K562 (cell line): ENCODE data around the gene ZNF121. TPM values are rescaled to one million over a fixed set of nuclear protein-coding genes. Genes with fewer than 3 reads are reported as not detected.

Experiments used
- ATF1 ChIP-seq, 2 experiments: fragments of 450-650 bp in 1 of 2; IDR thresholded peaks; 2 replicates each; pipeline ENCODE4 v1.6.1; 2016; ENCODE audit warnings: missing compliant biosample characterization in 1 of 2, missing genetic modification characterization in 1 of 2
- EGR1 ChIP-seq: fragments of 450-650 bp; conservative IDR thresholded peaks from 2 replicates; pipeline ENCODE4 v1.6.1; 2017; ENCODE audit warnings: mild to moderate bottlenecking
- ESRRA ChIP-seq: fragments of 450-650 bp; IDR thresholded peaks from 2 replicates; pipeline ENCODE4 v1.6.1; 2014; ENCODE audit warnings: low read depth, mild to moderate bottlenecking, moderate library complexity, borderline replicate concordance
- JUNB ChIP-seq: fragments of 450-650 bp; formaldehyde crosslinking; conservative IDR thresholded peaks from 2 replicates; pipeline ENCODE4 v1.4.0; 2020; ENCODE audit warnings: mild to moderate bottlenecking
- JUND ChIP-seq, 2 experiments: IDR thresholded peaks; 2 replicates in 1 of 2; 3 replicates in 1 of 2; pipeline ENCODE4 v1.6.1; 2011; ENCODE audit warnings: borderline replicate concordance in 2 of 2, low read depth in 2 of 2, low read length in 2 of 2, improper control_type of control experiment in 1 of 2, missing biosample characterization in 1 of 2, missing genetic modification characterization in 1 of 2, missing genetic modification reagents in 1 of 2
- KLF10 ChIP-seq: fragments of 250-450 bp; sonication (Bioruptor Pico); IDR thresholded peaks from 2 replicates; pipeline ENCODE4 v1.6.1; 2021; ENCODE audit warnings: matching md5 sums
- KLF16 ChIP-seq: IDR thresholded peaks from 2 replicates; pipeline ENCODE4 v1.6.1; 2016; ENCODE audit warnings: antibody characterized with exemption
- MCM3 ChIP-seq: fragments of 450-650 bp; IDR thresholded peaks from 2 replicates; pipeline ENCODE4 v1.6.1; 2016
- MCM5 ChIP-seq: fragments of 450-650 bp; IDR thresholded peaks from 2 replicates; pipeline ENCODE4 v1.6.1; 2016; ENCODE audit warnings: low read depth
- MTA1 ChIP-seq: fragments of 450-650 bp; IDR thresholded peaks from 2 replicates; pipeline ENCODE4 v1.6.1; 2017; ENCODE audit warnings: borderline replicate concordance
- MYC ChIP-seq, 2 experiments: fragments of 250-450 bp in 1 of 2; sonication (Bioruptor Pico) in 1 of 2; IDR thresholded peaks; 2 replicates each; pipeline versions ENCODE4 v1.5.1 to v1.6.1; 2012 to 2021; ENCODE audit warnings: low read depth in 2 of 2, borderline replicate concordance in 1 of 2, improper control_type of control experiment in 1 of 2, low read length in 1 of 2, mild to moderate bottlenecking in 1 of 2, moderate library complexity in 1 of 2
- NBN ChIP-seq: fragments of 450-650 bp; IDR thresholded peaks from 2 replicates; pipeline ENCODE4 v1.6.1; 2016; ENCODE audit warnings: low read depth, mild to moderate bottlenecking
- NFIC ChIP-seq: fragments of 450-650 bp; IDR thresholded peaks from 2 replicates; pipeline ENCODE4 v1.6.1; 2017; ENCODE audit warnings: mild to moderate bottlenecking, inconsistent platforms
- POLR2A ChIP-seq: fragments of 450-650 bp; conservative IDR thresholded peaks from 2 replicates; pipeline ENCODE4 v1.6.1; 2016
- POLR2AphosphoS5 ChIP-seq: IDR thresholded peaks from 2 replicates; pipeline ENCODE4 v1.6.1; 2011; ENCODE audit warnings: mild to moderate bottlenecking, low read depth, low read length, moderate library complexity; ENCODE audit not compliant: control insufficient read depth, insufficient read depth
- RFX7 ChIP-seq: fragments of 250-450 bp; sonication (Bioruptor Pico); IDR thresholded peaks from 2 replicates; pipeline ENCODE4 v1.5.1; 2021; ENCODE audit warnings: mild to moderate bottlenecking
- SMAD2 ChIP-seq: fragments of 150-350 bp; IDR thresholded peaks from 2 replicates; pipeline ENCODE4 v1.6.1; 2014; ENCODE audit warnings: low read depth, mild to moderate bottlenecking, low read length
- YBX1 ChIP-seq: fragments of 450-650 bp; IDR thresholded peaks from 2 replicates; pipeline ENCODE4 v1.7.1; 2016; ENCODE audit warnings: mild to moderate bottlenecking
- ZFX ChIP-seq: sonication (generic); formaldehyde crosslinking; IDR thresholded peaks from 2 replicates; pipeline ENCODE4 v1.8.0; 2022; ENCODE audit warnings: mild to moderate bottlenecking, missing genetic modification reagents, moderate library complexity
- ZNF121 ChIP-seq: sonication (generic); formaldehyde crosslinking; conservative IDR thresholded peaks from 2 replicates; pipeline ENCODE4 v1.8.0; 2022; ENCODE audit warnings: missing genetic modification reagents
- ZNF77 ChIP-seq: fragments of 250-450 bp; sonication (Bioruptor Pico); IDR thresholded peaks from 2 replicates; pipeline ENCODE4 v1.5.0; 2020
- ZNF780A ChIP-seq: fragments of 250-450 bp; sonication (Bioruptor Pico); IDR thresholded peaks from 2 replicates; pipeline ENCODE4 v1.5.0; 2021; ENCODE audit warnings: mild to moderate bottlenecking
- polyA plus RNA-seq, 8 experiments: library from polyadenylated mRNA; depleted of rRNA in 4 of 8; stranded (reverse) in 5 of 8; unstranded in 3 of 8; fragments of >200 nt; fragmentation: Nextera tagmentation in 2 of 8; fragmentation: Illumina TruSeq in 1 of 8; extraction: Ambion mirVana in 2 of 8; extraction: Trizol in 1 of 8; gene quantifications; 2 replicates each; pipeline versions ENCODE4 v1.2.1 to v1.2.3, GENCODE V29; 2011 to 2014; ENCODE audit warnings: inconsistent platforms in 1 of 8, missing spikeins in 1 of 8
- total RNA-seq, 7 experiments: library from RNA; depleted of rRNA in 6 of 7; stranded (reverse); fragments of >200 nt in 6 of 7; fragmentation: Illumina TruSeq in 2 of 7; extraction: Trizol in 2 of 7; gene quantifications; 2 replicates each; pipeline versions ENCODE4 v1.2.1 to v1.2.3, GENCODE V29; 2011 to 2021; ENCODE audit warnings: low replicate concordance in 1 of 7
- TF ChIP-seq, protein P1 (sequence below): fragments of 250-450 bp; sonication (Bioruptor Pico); IDR thresholded peaks from 2 replicates; pipeline ENCODE4 v1.4.0; 2020; ENCODE audit warnings: mild to moderate bottlenecking, moderate library complexity, borderline replicate concordance
- TF ChIP-seq, protein P2 (sequence below): fragments of 250-450 bp; sonication (Bioruptor Pico); IDR thresholded peaks from 2 replicates; pipeline ENCODE4 v1.4.0; 2020; ENCODE audit warnings: mild to moderate bottlenecking, moderate library complexity
- TF ChIP-seq, protein P3 (sequence below): fragments of 450-650 bp; formaldehyde crosslinking; conservative IDR thresholded peaks from 2 replicates; pipeline ENCODE4 v1.4.0; 2022; ENCODE audit warnings: mild to moderate bottlenecking, missing genetic modification characterization

Gene ZNF121
- total and polyA plus RNA-seq, 9 of the 15 experiments (the other 6 are each of a cell fraction or from before 2014, with no cell fraction given), result 14.6 to 115 (median 33.4) TPM

DNA sequence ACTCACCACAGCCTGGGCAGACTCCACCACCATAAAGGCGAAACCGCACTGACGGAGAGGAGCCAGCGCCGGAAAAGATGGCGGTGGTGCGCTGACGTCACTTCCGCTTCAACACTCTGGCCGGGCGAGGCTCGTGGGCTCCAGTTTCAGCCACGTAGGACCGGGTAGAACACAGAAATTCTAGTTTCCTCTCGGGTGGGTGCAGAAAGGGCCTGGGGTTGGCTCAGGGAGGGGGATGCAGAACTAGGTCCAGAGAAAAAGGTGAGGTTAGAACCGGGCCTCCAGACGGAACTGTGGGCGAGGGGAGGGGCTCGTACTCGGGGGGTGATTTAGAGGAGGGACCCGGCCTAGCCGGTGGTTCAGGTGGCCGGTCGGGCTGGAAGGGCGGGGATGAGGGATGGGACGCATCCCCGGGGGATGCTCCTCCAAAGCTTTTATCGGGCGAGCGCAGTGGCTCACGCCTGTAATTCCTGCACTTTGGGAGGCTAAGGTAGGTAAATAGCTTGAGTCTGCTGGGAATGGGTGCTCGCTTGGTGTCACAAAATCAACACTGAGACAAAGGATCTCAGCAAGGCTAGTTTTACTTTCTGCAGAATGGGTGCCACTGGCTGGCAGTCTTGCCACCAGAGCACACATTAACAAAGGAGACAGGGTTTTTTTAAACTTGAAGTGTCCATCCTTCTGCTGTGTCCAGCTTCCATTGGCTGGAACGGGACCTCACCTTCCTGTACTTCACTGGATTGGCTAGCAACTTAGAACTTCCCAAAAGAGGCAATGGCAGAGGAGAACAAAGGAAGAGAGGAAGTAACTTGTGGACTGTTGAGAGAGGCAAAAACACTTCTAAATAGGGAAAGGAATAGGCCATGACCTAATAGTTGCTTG, 37.1 kb upstream of the ZNF121 start, which contains the start of gene ZNF561 (continued):
- TF ChIP-seq ZFX (peak; percentile 98), KLF10 (CRISPR knock-in tag) (no peak), ZNF121 (CRISPR knock-in tag) (no peak), MTA1 (peak; percentile 87), POLR2AphosphoS5 (no peak), EGR1 (peak; percentile 18; the same call in 1 of the 2 replicates), JUNB (CRISPR knock-in tag) (no peak), ESRRA (peak; percentile 80), MYC (IDR thresholded peaks at IDR 0.05; ENCODE audit: low read depth, low read length) (peak; percentile 90), MYC (CRISPR knock-in tag; IDR thresholded peaks at IDR 0.05; ENCODE audit: borderline replicate concordance, low read depth) (peak; percentile 92; the same call in 1 of the 2 replicates), POLR2A (peak; percentile 89), NFIC (peak; percentile 66), ZNF780A (CRISPR knock-in tag) (no peak), ATF1 (CRISPR knock-in tag; IDR thresholded peaks at IDR 0.05) (peak; percentile 55), ATF1 (tag; IDR thresholded peaks at IDR 0.05) (peak; percentile 99), MCM5 (no peak), RFX7 (no peak), KLF16 (no peak), NBN (peak; percentile 98), SMAD2 (no peak), ZNF77 (CRISPR knock-in tag) (no peak), YBX1 (no peak), JUND (IDR thresholded peaks at IDR 0.05; ENCODE audit: borderline replicate concordance, low read depth, low read length) (peak; percentile 74), JUND (tag; IDR thresholded peaks at IDR 0.05; ENCODE audit: borderline replicate concordance, low read depth, low read length) (peak; percentile 90; the same call in 2 of the 3 replicates), MCM3 (no peak)
- TF ChIP-seq, protein P1, sequence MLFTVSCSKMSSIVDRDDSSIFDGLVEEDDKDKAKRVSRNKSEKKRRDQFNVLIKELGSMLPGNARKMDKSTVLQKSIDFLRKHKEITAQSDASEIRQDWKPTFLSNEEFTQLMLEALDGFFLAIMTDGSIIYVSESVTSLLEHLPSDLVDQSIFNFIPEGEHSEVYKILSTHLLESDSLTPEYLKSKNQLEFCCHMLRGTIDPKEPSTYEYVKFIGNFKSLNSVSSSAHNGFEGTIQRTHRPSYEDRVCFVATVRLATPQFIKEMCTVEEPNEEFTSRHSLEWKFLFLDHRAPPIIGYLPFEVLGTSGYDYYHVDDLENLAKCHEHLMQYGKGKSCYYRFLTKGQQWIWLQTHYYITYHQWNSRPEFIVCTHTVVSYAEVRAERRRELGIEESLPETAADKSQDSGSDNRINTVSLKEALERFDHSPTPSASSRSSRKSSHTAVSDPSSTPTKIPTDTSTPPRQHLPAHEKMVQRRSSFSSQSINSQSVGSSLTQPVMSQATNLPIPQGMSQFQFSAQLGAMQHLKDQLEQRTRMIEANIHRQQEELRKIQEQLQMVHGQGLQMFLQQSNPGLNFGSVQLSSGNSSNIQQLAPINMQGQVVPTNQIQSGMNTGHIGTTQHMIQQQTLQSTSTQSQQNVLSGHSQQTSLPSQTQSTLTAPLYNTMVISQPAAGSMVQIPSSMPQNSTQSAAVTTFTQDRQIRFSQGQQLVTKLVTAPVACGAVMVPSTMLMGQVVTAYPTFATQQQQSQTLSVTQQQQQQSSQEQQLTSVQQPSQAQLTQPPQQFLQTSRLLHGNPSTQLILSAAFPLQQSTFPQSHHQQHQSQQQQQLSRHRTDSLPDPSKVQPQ (CRISPR knock-in tag), result no peak
- TF ChIP-seq, protein P2, sequence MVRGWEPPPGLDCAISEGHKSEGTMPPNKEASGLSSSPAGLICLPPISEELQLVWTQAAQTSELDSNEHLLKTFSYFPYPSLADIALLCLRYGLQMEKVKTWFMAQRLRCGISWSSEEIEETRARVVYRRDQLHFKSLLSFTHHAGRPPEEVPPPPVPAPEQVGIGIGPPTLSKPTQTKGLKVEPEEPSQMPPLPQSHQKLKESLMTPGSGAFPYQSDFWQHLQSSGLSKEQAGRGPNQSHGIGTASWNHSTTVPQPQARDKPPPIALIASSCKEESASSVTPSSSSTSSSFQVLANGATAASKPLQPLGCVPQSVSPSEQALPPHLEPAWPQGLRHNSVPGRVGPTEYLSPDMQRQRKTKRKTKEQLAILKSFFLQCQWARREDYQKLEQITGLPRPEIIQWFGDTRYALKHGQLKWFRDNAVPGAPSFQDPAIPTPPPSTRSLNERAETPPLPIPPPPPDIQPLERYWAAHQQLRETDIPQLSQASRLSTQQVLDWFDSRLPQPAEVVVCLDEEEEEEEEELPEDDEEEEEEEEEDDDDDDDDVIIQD, result no peak
- TF ChIP-seq, protein P3, sequence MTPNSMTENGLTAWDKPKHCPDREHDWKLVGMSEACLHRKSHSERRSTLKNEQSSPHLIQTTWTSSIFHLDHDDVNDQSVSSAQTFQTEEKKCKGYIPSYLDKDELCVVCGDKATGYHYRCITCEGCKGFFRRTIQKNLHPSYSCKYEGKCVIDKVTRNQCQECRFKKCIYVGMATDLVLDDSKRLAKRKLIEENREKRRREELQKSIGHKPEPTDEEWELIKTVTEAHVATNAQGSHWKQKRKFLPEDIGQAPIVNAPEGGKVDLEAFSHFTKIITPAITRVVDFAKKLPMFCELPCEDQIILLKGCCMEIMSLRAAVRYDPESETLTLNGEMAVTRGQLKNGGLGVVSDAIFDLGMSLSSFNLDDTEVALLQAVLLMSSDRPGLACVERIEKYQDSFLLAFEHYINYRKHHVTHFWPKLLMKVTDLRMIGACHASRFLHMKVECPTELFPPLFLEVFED (CRISPR knock-in tag), result no peak
